Measurements from ENCODE around the gene ZMIZ1.

- TF ChIP-seq CTCF (IDR thresholded peaks at IDR 0.05) (no peak), POLR2AphosphoS5 (IDR thresholded peaks at IDR 0.05) (no peak)
Measured at GRCh38 chr10:79284158-79284871, 215.5 kb downstream of the ZMIZ1 start.

All from suprapubic skin (tissue), 3 donors.